ENCODE data around the gene GDPD3. TPM values are rescaled to one million over a fixed set of nuclear protein-coding genes. Genes with fewer than 3 reads are reported as not detected.

The GDPD3 gene
- total RNA-seq, 1 experiment from 2014 or later = 3.8 TPM

DNA sequence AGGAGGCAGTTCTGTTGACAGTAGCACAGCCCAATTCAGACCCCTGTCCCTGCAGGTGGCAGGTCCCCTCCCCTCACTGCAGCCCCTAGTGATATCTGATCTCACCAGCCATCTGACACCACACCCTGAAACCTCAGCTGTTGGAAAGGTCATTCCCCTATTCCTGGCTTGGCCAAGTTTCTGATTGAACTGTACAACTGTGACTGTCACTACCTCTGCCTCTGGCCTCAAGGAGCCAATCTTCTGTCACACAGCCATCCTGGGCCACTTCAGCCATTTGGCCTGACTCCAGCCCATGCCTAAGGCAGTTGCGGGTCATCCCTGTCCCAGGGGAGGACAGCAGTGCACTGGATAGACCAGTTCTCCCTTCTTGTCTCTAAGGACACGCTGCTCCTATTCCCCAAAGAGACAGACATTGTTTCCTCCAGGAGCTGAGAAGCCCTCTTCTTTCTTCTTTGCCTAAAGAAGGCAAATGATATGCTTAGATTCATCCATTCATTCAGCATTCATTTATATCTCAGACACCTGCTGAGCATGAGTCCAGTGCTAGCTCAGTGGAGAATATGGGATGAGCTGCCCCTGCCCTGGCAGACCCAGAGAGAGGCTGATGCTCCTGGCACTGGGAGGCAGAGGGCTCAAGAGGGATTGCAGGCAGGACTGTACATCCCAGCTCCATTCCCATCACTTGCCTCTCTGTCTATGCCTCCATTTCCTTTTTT is 52.3 kb downstream of the GDPD3 start:
- H4K8ac ChIP-seq (replicated peaks; ENCODE audit: insufficient read length, low read depth, low read length) = no peak overlapping the region
- H2AK5ac ChIP-seq (ENCODE audit: insufficient read length, low read length) = no peak overlapping the region
- no peak overlapping the region for H3K18ac ChIP-seq (ENCODE audit: insufficient read length, low read depth, low read length)
- peaks cover 3% of the 10 kb centered on the region; the same call in 1 of the 2 replicates for H3K79me2 ChIP-seq (ENCODE audit: insufficient read depth, low read length)
- H3K56ac ChIP-seq (ENCODE audit: insufficient read length, low read depth, low read length) = no peak overlapping the region
- H3K14ac ChIP-seq (ENCODE audit: insufficient read depth, low read length) = no peak overlapping the region
- Mint-ChIP-seq H3K27ac (peak overlapping the region in 2 of 3 experiments; percentile 22 to 70; a peak in 3 of 7 replicates), H3K4me3 (peak overlapping the region in 1 of 2 experiments; percentile 1; a peak in 1 of 5 replicates), H3K4me1 (peaks cover 16 to 18% of the 10 kb centered on the region in 2 experiments), H3K36me3 (ENCODE audit: insufficient read depth in 1 of 3, low read depth in 3 of 3) (peaks cover 0 to 4% (median 0%) of the 10 kb centered on the region in 3 experiments; a peak in 2 of 7 replicates), H3K9me3 (no peaks in the 10 kb centered on the region), H3K27me3 (ENCODE audit: low read depth) (no peaks in the 10 kb centered on the region)
- H3K9me3 ChIP-seq (ENCODE audit: control insufficient read depth, low read depth, low read length) = no peaks in the 10 kb centered on the region
- TF ChIP-seq, protein P1, sequence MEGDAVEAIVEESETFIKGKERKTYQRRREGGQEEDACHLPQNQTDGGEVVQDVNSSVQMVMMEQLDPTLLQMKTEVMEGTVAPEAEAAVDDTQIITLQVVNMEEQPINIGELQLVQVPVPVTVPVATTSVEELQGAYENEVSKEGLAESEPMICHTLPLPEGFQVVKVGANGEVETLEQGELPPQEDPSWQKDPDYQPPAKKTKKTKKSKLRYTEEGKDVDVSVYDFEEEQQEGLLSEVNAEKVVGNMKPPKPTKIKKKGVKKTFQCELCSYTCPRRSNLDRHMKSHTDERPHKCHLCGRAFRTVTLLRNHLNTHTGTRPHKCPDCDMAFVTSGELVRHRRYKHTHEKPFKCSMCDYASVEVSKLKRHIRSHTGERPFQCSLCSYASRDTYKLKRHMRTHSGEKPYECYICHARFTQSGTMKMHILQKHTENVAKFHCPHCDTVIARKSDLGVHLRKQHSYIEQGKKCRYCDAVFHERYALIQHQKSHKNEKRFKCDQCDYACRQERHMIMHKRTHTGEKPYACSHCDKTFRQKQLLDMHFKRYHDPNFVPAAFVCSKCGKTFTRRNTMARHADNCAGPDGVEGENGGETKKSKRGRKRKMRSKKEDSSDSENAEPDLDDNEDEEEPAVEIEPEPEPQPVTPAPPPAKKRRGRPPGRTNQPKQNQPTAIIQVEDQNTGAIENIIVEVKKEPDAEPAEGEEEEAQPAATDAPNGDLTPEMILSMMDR (conservative IDR thresholded peaks at IDR 0.05) = no peak
- no peak overlapping the region for H3K9ac ChIP-seq (ENCODE audit: extremely low read depth, insufficient read length, low read length)
- no peaks in the 10 kb centered on the region for H4K20me1 ChIP-seq (ENCODE audit: control insufficient read depth, insufficient read depth, insufficient read length)
- no peak overlapping the region for H3K27ac ChIP-seq (ENCODE audit: insufficient read length, low read depth, low read length)
- H3K23me2 ChIP-seq (ENCODE audit: insufficient read length, low read depth, low read length, poor library complexity, severe bottlenecking) = peaks cover 12% of the 10 kb centered on the region
- no peak overlapping the region for H4K91ac ChIP-seq (ENCODE audit: insufficient read length, low read depth, low read length)
- no peak overlapping the region for H3K23ac ChIP-seq (ENCODE audit: insufficient read length, low read depth, low read length)
- no peak overlapping the region for H3K4me2 ChIP-seq (ENCODE audit: insufficient read depth, insufficient read length, low read length)
- no peak overlapping the region for H2BK5ac ChIP-seq (ENCODE audit: insufficient read length, low read length)
- H3K4me1 ChIP-seq (ENCODE audit: insufficient read depth, low read length) = no peaks in the 10 kb centered on the region
- no CpG with 5 or more reads among the region's 2 CpGs for WGBS (ENCODE audit: extremely low coverage, insufficient read length, low lambda C conversion rate)
- H2BK15ac ChIP-seq (ENCODE audit: low read depth, low read length) = no peak overlapping the region
- no peak overlapping the region for H3T11ph ChIP-seq (ENCODE audit: low read length)
- no peak overlapping the region for H2BK20ac ChIP-seq (ENCODE audit: low read depth, low read length, poor library complexity, severe bottlenecking)
- no peak overlapping the region for H4K5ac ChIP-seq (ENCODE audit: insufficient read length, low read depth, low read length)
- no peak overlapping the region for H2AFZ ChIP-seq (ENCODE audit: low read length)
- no peak overlapping the region for H2BK12ac ChIP-seq (ENCODE audit: insufficient read length, low read depth, low read length)
- no peaks in the 10 kb centered on the region for H3K79me1 ChIP-seq (ENCODE audit: insufficient read depth, low read depth, low read length, poor library complexity, severe bottlenecking)
- no peak overlapping the region for H3K4ac ChIP-seq (ENCODE audit: low read depth, low read length)
- DNase-seq = no peak
- H2BK120ac ChIP-seq (ENCODE audit: low read depth, low read length, poor library complexity, severe bottlenecking) = no peak overlapping the region
- H3K27me3 ChIP-seq (ENCODE audit: insufficient read depth, low read length) = no peaks in the 10 kb centered on the region

Data from H9 (cell line).